WI38 (cell line): ENCODE results near the gene NT5DC2.

ENCODE experiments used
- H3K4me3 ChIP-seq: 2 replicates; pipeline ENCODE4 v1.5.1; 2011; ENCODE audit warnings: low read depth, mild to moderate bottlenecking, control low read depth, low read length
- TF ChIP-seq, protein P1 (sequence below): IDR thresholded peaks from 2 replicates; pipeline ENCODE4 v1.5.1; 2012; ENCODE audit warnings: low read depth, mild to moderate bottlenecking, control low read depth, low read length

The NT5DC2 gene

DNA sequence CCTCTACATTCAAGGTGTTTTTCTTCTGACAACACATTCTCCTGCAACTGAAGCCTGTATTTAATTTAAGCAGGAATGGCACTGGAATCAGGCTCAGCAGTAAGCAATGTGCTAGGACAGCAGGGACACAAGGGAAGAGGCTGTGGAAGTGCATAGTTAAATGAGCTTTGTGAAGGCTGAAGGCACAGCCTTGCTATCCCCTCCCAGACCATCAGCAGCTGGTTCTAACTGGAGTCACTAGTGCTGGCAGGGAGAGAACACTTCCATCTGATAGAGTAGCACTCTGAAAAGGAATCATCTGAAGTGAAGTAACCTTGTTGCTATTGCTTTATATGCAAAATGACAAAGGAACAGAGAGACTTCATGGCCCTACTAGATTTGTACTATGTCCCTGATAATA, 17.5 kb upstream of the NT5DC2 start:
- H3K4me3 ChIP-seq = no peak overlapping the region
- TF ChIP-seq, protein P1, sequence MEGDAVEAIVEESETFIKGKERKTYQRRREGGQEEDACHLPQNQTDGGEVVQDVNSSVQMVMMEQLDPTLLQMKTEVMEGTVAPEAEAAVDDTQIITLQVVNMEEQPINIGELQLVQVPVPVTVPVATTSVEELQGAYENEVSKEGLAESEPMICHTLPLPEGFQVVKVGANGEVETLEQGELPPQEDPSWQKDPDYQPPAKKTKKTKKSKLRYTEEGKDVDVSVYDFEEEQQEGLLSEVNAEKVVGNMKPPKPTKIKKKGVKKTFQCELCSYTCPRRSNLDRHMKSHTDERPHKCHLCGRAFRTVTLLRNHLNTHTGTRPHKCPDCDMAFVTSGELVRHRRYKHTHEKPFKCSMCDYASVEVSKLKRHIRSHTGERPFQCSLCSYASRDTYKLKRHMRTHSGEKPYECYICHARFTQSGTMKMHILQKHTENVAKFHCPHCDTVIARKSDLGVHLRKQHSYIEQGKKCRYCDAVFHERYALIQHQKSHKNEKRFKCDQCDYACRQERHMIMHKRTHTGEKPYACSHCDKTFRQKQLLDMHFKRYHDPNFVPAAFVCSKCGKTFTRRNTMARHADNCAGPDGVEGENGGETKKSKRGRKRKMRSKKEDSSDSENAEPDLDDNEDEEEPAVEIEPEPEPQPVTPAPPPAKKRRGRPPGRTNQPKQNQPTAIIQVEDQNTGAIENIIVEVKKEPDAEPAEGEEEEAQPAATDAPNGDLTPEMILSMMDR = no peak

DNA sequence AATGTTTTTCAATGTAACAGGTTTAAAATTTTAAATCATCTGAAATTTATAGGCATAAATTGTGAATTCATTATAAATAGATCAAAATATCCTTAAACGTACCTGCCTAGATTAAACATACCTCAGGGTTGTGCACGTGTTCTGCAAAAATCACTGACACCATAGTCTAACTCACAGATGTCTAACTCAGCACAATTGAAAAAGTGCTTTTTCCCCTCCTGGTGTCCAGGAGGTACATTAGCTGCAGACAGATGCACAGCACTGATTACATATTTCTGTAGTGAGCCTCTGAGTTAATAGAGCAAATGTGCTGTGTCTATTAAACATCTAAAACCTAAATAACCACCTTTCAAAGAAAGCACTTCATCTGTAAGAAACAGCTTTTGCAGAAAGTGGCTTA, 13.5 kb upstream of the NT5DC2 start:
- H3K4me3 ChIP-seq = no peak overlapping the region
- TF ChIP-seq, protein P1 = no peak

DNA sequence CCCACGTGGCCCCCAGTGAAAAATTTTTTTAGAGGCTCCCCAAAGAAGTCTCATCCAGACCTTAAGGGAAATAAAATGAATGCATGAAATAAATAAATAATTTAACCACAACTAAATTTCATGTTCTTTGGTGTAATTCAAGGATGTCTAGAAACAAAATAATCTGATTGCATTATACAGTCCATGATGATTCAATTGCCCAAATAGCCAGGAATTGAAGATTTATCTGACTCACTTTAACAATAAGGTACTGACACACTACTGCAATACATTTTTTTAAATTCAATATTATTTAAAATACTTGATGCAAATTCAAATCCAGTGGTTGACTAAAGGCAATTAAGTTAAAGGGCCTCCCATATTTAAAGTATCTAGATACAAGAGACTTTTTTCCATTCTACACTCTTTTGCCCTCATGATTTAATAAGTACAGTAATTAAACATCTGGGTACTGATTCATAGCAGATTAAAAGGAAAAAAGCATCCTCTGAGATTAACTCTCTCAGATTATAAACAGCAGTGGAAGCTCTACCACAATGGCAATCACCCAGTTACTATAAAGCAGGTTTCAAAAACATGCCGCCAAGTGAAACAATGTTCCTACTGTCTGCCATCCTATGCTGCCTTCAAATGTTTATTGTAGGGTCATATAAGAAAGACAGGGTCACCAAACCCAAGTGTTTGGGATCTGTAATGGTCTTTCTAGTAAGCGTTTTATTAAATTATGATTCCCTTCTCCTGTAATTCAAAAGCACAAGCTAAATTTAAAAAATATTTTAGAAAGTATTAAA, 12.6 kb upstream of the NT5DC2 start:
- TF ChIP-seq, protein P1 = no peak
- no peak overlapping the region for H3K4me3 ChIP-seq

DNA sequence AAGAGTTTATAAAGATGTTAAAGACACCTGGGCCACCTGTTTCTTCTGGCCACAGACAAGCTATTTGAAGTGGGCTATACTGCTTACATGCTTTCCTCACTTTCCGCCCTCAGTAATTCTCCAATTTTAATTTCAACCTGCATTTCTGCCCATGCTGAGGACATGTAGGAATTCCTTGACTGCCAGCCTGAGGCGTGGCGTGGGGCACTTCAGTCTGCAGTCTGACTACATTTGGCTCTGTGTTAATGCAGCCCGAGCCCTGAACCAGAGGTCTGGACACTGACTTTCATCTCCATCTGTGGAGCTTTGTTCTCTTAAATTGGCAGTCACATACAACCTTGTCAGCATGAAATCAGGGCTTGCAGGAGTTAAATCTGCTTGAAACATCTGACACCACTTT, 11.3 kb upstream of the NT5DC2 start:
- TF ChIP-seq, protein P1 = no peak
- H3K4me3 ChIP-seq = no peak overlapping the region

DNA sequence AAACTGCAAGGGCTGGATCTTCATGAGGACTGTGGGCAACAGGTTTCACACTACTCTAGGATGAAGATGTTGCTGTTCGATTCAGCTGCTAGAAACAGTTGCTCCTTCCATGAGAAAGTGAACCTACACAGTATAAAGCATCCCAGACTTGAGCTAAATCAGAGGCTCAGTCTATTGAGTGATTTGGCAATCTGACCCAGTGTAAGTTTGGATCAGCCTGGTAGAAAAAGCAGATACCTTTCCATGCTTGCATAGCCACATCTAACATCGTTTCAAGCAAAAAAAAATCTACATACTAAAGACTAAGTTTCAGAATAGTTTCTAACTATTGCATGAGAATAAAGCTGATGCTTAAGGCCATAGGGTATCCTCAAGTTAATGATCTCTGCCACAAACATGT, 7.4 kb upstream of the NT5DC2 start:
- no peak overlapping the region for H3K4me3 ChIP-seq
- TF ChIP-seq, protein P1 = no peak

DNA sequence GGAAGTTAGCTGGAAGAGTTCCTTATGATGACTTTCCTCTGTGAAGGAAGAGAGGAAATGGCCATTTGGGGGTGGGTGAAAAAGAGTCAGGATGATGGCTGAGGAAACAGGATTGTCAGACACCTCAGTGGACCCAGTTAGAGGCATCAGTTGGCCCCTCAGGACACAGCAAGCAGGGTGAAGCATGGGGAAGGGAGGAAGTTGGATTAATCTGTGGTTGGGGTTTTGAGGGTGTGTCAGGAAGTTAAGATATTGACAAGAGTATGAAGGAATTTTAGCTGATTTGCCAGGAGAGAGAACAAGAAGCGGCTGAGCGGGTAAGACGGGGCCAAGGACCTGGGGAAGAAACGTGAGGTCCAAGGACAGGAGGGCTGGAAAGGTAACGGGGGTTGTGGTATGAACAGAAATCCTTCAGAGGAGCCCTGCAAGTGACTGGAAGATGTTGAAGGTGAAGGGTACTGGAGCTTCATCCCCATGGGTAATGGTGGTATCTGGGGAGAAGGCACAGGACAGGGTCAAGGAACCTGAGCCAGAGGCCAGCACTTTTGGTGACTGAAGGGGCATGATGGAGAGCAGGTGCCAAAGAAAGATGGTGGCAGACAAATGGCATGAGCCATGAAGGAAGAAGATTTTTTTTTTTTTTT, 5.5 kb upstream of the NT5DC2 start:
- no peak overlapping the region for H3K4me3 ChIP-seq
- TF ChIP-seq, protein P1 = no peak

DNA sequence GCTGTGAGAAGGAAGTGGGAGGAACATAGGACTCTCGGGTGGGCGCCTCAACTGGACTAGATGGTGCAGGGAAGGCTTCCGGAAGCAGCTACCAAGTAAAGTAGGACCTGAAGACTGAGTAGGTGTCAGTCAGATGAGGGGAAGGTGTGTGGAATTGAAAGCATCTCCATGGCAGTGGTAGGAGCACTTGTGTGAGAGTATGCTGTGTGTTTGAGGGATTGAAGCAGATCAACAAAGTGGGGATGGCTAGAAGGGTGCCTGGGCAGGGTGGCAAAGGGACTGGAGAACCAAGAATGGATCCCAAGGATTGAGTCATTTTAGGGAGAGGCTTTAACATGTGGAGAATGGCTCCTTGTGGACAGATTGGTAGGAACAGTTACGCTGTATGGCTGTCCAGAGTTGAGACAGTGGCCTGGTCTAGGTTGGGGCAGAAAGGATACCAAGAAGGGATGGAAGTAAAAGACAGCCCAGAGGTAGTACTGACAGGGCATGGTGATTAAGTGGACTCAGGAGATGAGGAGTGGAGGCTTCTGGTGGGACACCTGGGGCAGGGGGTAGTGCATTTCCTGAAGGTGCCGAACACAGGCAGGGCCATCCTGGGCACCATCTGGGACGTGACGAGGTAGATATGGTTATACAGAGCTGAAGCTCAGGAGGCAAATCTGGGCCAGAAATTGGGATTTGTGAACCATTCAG, 4.2 kb upstream of the NT5DC2 start:
- H3K4me3 ChIP-seq = peak overlapping the region; percentile 88
- TF ChIP-seq, protein P1 = no peak
